GM18951 (cell line): Measurements from ENCODE around the gene VWC2L.

Experiments used
- POLR2A ChIP-seq: IDR thresholded peaks from 4 replicates; pipeline ENCODE4 v1.6.1; 2011; ENCODE audit warnings: mild to moderate bottlenecking; ENCODE audit not compliant: insufficient read length, insufficient read depth; ENCODE audit errors: extremely low read depth
- in situ Hi-C: fragments of 300-500 bp; cut with MboI; formaldehyde crosslinking; loops from one replicate; pipeline ENCODE4 v1.12.0; 2022; ENCODE audit warnings: low sequenced_read_pairs, mixed read lengths, inconsistent platforms; ENCODE audit not compliant: unreplicated experiment

The VWC2L gene

DNA sequence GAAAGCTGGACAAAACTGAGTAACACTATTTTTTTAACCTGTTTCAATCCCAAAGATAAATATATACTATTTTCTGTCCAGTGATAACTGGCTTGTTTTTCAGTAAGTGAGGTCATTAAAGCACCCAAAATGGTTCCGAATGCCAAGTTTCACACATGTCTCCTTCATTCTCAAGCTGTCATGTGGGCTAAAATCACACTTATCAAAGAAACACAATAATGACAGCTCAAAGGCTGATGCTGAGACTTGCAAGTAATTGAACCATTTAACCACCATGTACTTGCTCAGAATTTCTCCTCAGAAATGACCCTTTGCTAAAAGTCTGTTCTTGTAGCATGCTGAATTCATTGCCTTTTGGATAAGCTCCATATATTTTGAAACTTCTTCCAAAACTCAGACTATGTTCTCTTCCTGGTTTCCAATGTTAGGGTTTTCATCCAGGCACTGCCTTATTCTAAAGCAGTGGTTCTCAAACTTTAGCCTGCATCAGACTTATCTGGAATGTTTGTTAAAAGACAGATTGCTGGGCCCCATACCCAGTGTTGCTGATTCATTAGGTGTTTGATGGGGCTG is 149.8 kb downstream of the VWC2L start:
- no peak for TF ChIP-seq POLR2A
- in situ Hi-C loops: no loop called here

DNA sequence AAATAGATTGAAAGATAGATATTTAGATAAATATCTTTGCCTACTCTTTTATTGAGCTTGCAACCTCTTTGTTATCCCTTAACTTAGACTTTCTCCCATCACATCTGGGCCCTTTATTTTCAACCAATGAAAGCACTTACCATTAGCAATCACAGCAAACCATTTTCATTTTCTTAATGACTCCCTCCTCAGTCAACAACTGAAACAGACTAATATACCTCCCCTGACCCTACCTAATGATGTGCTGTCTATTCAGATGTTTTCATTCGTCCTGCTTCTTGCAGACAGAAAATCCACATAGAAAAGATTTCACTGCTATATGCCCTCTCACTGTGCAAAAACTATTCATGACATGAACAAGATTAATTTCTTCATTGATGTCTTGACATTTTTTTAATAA is 154.4 kb downstream of the VWC2L start:
- in situ Hi-C loops: no loop called here
- TF ChIP-seq POLR2A: no peak

DNA sequence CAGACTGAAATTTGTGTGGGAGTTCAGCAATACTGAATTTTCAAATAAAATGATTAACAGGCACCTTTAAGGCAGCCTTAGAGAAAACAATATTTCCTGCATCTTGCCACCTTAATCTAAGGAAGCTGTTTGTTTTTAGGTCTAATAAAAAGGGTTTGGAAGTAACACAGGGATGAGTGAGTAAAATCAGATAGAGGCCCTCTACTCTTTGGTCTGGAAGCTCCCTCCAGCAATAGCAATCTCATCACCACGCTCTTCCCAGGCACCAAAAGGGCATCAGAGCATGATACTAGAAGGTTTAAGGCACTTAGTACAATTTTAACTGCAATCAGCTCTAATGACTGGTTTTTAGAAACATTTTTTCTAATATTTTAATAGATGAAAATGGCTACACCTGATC is 155.6 kb downstream of the VWC2L start:
- TF ChIP-seq POLR2A: no peak
- in situ Hi-C loops: no loop called here

GRCh38 chr2:214569419-214570035 is 158.7 kb downstream of the VWC2L start:
- TF ChIP-seq POLR2A: no peak
- in situ Hi-C loops: no loop called here

DNA sequence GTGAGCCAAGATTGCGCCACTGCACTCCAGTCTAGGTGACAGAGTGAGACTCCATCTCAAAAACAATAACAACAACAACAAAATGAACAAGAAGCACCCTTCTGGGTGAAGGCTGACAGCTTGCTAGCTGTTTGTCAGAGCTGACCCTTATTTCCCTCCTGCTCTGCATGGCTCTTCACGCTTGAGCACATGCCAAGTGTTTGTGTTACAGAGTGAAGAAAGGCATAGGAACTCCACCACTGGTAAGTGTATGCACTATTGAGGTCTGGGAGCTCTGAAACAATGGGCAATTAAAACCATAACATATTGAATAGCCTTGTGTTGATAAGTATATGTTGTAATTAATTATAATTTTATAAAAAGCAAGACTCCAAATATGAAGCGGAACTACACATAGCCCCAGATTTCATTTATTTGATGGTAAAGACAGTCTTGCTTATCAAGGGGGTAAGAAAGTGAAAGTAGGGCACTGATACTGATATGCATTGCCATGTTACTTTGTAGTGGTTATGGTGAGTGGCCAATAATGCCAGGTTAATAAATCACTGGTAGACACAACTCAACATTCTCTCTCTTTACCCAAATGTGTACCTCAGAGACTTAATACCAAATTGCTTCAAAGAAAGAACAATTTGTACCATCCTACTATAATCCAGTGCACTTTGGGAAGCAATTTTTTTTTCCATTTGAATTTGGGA is 163.4 kb downstream of the VWC2L start:
- TF ChIP-seq POLR2A: no peak
- in situ Hi-C loops: no loop called here

GRCh38 chr2:214575030-214575429 is 164.2 kb downstream of the VWC2L start:
- no peak for TF ChIP-seq POLR2A

DNA sequence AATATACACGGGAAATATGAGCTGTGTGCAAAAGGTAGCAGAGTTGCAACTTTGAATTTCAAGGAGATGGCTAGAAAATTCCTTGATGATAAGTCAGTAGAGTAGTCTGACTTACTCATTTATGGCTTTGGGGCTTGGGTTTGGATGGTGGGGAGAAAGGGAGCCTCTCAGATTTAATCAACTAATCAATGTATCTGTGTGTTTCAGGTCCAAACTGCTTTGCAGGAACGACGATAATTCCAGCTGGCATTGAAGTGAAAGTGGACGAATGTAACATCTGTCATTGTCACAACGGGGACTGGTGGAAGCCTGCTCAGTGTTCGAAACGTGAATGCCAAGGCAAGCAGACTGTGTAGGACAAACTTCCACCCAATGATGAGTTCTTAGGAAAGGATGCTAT is 164.6 kb downstream of the VWC2L start:
- in situ Hi-C loops: no loop called here
- TF ChIP-seq POLR2A: no peak

More at GRCh38 chr2:214575030-214575429, 164.2 kb downstream of the VWC2L start:
- in situ Hi-C loops: no loop called here

GRCh38 chr2:214577769-214578168 is 166.9 kb downstream of the VWC2L start:
- no peak for TF ChIP-seq POLR2A
- in situ Hi-C loops: no loop called here

DNA sequence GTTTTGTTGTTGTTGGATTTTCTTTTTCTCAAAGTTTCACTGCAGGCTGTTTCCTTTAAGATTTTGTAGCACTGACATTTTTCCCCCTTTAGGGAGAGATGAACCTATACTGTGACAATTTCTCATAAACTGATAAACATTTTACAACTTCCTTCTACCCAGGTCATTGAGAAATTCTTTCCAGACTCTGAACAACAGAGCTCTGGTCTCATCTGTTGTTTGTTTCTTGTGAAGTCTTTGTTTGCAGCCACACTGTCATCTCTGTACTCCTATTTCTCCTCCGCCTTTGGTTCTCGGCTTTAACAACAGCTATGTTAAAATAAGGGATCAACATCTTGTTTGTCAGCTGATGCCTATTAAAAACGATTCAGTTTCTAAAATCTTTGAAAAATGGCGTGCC is 167.6 kb downstream of the VWC2L start:
- in situ Hi-C loops: no loop called here
- no peak for TF ChIP-seq POLR2A

DNA sequence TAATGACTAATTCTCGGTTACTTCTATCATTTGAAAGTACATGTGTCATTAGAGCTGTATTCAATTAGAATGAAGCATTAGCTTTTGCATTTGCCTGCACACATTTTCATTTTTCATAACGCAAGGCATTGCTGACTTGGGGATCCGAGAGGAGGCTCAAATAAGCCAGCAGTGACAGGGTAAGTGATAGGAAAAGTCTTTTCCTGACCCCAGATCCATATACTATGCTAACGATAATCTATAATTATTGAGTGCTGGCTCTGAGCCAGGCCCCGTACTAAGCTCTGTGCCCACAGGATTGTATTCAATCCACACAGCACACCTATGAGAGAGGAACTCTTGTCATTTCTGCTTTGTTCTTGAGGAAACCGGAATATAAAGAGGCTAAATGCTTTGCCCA is 168.2 kb downstream of the VWC2L start:
- in situ Hi-C loops: no loop called here
- no peak for TF ChIP-seq POLR2A

GRCh38 chr2:214587442-214587841 is 176.6 kb downstream of the VWC2L start:
- in situ Hi-C loops: no loop called here
- TF ChIP-seq POLR2A: no peak

GRCh38 chr2:214591366-214591765 is 180.5 kb downstream of the VWC2L start:
- no peak for TF ChIP-seq POLR2A
- in situ Hi-C loops: no loop called here

DNA sequence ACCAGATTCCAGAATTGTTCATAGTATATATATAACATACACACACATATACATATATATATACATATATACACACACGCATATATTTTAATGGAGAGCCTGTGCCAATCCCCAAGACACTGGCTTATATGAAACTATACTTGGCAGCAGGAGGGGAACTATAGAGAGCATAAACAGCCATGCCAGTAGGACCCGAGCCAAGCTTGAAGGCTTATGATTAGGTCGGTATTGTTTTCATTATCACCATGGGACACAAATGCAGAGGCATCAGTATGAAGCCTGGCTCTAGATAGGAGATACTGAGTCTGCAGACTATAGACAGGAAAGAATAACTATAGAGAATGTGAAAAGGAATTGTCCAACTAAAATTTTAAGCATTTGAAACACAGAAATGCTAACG is 181.2 kb downstream of the VWC2L start:
- no peak for TF ChIP-seq POLR2A
- in situ Hi-C loops: no loop called here

- in situ Hi-C loops: no loop called here
- TF ChIP-seq POLR2A: no peak
These were observed 182.9 kb downstream of the VWC2L start for GRCh38 chr2:214593727-214594126.

GRCh38 chr2:214601852-214602633 is 191.2 kb downstream of the VWC2L start:
- in situ Hi-C loops: no loop called here
- no peak for TF ChIP-seq POLR2A
